Measurements from ENCODE around the gene VANGL2. TPM values are rescaled to one million over a fixed set of nuclear protein-coding genes. Genes with fewer than 3 reads are reported as not detected.

The VANGL2 gene
- total and polyA plus RNA-seq, 9 of the 15 experiments (the other 6 are each of a cell fraction or from before 2014, with no cell fraction given) = 0.28 to 4.0 (median 0.98) TPM

DNA sequence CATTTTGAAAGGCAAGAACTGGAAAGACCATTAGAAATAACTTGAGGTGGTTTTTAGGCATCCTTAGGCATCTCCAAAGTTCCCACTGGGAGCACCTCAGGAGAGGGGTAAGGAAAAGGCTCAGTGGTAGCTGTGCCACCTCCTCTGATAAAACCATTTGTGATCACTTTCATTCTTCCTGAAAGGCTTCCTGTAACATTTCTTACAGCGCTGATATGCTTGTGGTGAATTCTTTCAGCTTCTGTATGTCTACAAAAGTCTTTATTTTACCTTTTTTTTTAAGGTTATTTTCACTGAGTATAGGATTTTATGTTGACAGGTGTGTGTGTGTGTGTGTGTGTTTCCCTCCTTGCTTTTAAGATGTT lies 54.8 kb downstream of the VANGL2 start (continued):
- TF ChIP-seq, protein P1, sequence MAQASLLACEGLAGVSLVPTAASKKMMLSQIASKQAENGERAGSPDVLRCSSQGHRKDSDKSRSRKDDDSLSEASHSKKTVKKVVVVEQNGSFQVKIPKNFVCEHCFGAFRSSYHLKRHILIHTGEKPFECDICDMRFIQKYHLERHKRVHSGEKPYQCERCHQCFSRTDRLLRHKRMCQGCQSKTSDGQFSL (CRISPR knock-in tag; IDR thresholded peaks at IDR 0.05) = no peak
- TF ChIP-seq, protein P1 (tag; IDR thresholded peaks at IDR 0.05) = no peak
- TF ChIP-seq GATA2 (CRISPR knock-in tag; IDR thresholded peaks at IDR 0.05) = no peak
- no peak for TF ChIP-seq HCFC1 (IDR thresholded peaks at IDR 0.05; ENCODE audit: low read depth, low read length)
- TF ChIP-seq KDM4B (IDR thresholded peaks at IDR 0.05; ENCODE audit: borderline replicate concordance in 2 of 2, low read depth in 1 of 2) = no peak
- no peak for TF ChIP-seq SIRT6 (IDR thresholded peaks at IDR 0.05; ENCODE audit: low read depth, low read length)
- TF ChIP-seq, protein P2, sequence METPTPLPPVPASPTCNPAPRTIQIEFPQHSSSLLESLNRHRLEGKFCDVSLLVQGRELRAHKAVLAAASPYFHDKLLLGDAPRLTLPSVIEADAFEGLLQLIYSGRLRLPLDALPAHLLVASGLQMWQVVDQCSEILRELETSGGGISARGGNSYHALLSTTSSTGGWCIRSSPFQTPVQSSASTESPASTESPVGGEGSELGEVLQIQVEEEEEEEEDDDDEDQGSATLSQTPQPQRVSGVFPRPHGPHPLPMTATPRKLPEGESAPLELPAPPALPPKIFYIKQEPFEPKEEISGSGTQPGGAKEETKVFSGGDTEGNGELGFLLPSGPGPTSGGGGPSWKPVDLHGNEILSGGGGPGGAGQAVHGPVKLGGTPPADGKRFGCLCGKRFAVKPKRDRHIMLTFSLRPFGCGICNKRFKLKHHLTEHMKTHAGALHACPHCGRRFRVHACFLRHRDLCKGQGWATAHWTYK (CRISPR knock-in tag; IDR thresholded peaks at IDR 0.05) = no peak
- TF ChIP-seq JUNB (CRISPR knock-in tag; conservative IDR thresholded peaks at IDR 0.05) = no peak
- TF ChIP-seq, protein P3, sequence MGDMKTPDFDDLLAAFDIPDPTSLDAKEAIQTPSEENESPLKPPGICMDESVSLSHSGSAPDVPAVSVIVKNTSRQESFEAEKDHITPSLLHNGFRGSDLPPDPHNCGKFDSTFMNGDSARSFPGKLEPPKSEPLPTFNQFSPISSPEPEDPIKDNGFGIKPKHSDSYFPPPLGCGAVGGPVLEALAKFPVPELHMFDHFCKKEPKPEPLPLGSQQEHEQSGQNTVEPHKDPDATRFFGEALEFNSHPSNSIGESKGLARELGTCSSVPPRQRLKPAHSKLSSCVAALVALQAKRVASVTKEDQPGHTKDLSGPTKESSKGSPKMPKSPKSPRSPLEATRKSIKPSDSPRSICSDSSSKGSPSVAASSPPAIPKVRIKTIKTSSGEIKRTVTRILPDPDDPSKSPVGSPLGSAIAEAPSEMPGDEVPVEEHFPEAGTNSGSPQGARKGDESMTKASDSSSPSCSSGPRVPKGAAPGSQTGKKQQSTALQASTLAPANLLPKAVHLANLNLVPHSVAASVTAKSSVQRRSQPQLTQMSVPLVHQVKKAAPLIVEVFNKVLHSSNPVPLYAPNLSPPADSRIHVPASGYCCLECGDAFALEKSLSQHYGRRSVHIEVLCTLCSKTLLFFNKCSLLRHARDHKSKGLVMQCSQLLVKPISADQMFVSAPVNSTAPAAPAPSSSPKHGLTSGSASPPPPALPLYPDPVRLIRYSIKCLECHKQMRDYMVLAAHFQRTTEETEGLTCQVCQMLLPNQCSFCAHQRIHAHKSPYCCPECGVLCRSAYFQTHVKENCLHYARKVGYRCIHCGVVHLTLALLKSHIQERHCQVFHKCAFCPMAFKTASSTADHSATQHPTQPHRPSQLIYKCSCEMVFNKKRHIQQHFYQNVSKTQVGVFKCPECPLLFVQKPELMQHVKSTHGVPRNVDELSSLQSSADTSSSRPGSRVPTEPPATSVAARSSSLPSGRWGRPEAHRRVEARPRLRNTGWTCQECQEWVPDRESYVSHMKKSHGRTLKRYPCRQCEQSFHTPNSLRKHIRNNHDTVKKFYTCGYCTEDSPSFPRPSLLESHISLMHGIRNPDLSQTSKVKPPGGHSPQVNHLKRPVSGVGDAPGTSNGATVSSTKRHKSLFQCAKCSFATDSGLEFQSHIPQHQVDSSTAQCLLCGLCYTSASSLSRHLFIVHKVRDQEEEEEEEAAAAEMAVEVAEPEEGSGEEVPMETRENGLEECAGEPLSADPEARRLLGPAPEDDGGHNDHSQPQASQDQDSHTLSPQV (IDR thresholded peaks at IDR 0.05) = no peak
- TF ChIP-seq ZNF707 (CRISPR knock-in tag; conservative IDR thresholded peaks at IDR 0.05) = no peak
- no peak for TF ChIP-seq FOXP1 (CRISPR knock-in tag; IDR thresholded peaks at IDR 0.05)

All from K562 (cell line).